GM21423 (cell line): Measurements from ENCODE around the gene RTRAF.

ENCODE experiments used
- ATAC-seq: cut with Tn5 transposase; IDR thresholded peaks from one replicate; pipeline ENCODE4 v1.9.1; 2021; ENCODE audit warnings: mild to moderate bottlenecking, moderate library complexity; ENCODE audit not compliant: unreplicated experiment

RTRAF gene

GRCh38 chr14:52020161-52020714, 30.9 kb downstream of the RTRAF start:
- ATAC-seq: no peak

GRCh38 chr14:52020866-52021717, 31.7 kb downstream of the RTRAF start:
- ATAC-seq: no peak

- peak; percentile 75 for ATAC-seq
These were observed 32.7 kb downstream of the RTRAF start for GRCh38 chr14:52021957-52022600.

GRCh38 chr14:52023518-52023917, 34.2 kb downstream of the RTRAF start:
- no peak for ATAC-seq

- ATAC-seq: no peak
These were observed 36.0 kb downstream of the RTRAF start for GRCh38 chr14:52025310-52025709.

- ATAC-seq: no peak
These were observed 36.8 kb downstream of the RTRAF start for GRCh38 chr14:52026017-52026660.

GRCh38 chr14:52026901-52027300, 37.6 kb downstream of the RTRAF start:
- ATAC-seq: no peak

GRCh38 chr14:52029881-52030280, 40.5 kb downstream of the RTRAF start:
- ATAC-seq: no peak

GRCh38 chr14:52031781-52032180, 42.4 kb downstream of the RTRAF start:
- ATAC-seq: no peak

GRCh38 chr14:52032204-52032801, 43.0 kb downstream of the RTRAF start:
- no peak for ATAC-seq

GRCh38 chr14:52033101-52033642, 43.8 kb downstream of the RTRAF start:
- no peak for ATAC-seq

- no peak for ATAC-seq
These were observed 49.9 kb downstream of the RTRAF start for GRCh38 chr14:52039124-52039815.

GRCh38 chr14:52040598-52040997, 51.3 kb downstream of the RTRAF start:
- no peak for ATAC-seq

- ATAC-seq: no peak
These were observed 53.3 kb downstream of the RTRAF start for GRCh38 chr14:52042371-52043289.

- no peak for ATAC-seq
These were observed 54.3 kb downstream of the RTRAF start for GRCh38 chr14:52043690-52044089.

GRCh38 chr14:52044791-52045522, 55.6 kb downstream of the RTRAF start:
- no peak for ATAC-seq

- no peak for ATAC-seq
These were observed 57.1 kb downstream of the RTRAF start for GRCh38 chr14:52046376-52046917.

- no peak for ATAC-seq
These were observed 58.8 kb downstream of the RTRAF start for GRCh38 chr14:52048116-52048515.
